Measurements from ENCODE around the gene SMR3A. TPM values are rescaled to one million over a fixed set of nuclear protein-coding genes. Genes with fewer than 3 reads are reported as not detected.

Gene SMR3A
- total RNA-seq, 1 donor from 2014 or later = not detected

DNA sequence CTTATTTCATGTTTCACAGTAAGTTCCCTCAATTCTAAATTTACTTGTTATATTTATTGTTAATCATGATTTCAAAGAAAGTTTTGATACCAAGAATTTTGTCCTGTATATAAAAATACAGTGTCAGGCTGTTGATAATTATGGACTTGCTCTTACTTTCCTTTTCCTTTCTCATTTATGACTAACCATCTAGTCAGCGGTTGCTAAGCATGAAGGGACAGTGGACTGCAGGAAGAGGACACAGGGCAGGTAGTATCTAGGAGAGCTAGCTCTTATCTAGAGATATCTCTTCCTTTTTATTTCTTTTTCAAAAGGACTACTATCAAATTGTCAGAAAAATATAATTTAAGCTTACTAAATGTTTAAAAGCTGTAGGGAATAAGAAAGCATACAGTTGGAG is 38.8 kb downstream of the SMR3A start:
- TF ChIP-seq, protein P1, sequence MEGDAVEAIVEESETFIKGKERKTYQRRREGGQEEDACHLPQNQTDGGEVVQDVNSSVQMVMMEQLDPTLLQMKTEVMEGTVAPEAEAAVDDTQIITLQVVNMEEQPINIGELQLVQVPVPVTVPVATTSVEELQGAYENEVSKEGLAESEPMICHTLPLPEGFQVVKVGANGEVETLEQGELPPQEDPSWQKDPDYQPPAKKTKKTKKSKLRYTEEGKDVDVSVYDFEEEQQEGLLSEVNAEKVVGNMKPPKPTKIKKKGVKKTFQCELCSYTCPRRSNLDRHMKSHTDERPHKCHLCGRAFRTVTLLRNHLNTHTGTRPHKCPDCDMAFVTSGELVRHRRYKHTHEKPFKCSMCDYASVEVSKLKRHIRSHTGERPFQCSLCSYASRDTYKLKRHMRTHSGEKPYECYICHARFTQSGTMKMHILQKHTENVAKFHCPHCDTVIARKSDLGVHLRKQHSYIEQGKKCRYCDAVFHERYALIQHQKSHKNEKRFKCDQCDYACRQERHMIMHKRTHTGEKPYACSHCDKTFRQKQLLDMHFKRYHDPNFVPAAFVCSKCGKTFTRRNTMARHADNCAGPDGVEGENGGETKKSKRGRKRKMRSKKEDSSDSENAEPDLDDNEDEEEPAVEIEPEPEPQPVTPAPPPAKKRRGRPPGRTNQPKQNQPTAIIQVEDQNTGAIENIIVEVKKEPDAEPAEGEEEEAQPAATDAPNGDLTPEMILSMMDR (IDR thresholded peaks at IDR 0.05; ENCODE audit: insufficient read depth, low read length, poor library complexity, severe bottlenecking) = no peak
- H3K36me3 ChIP-seq (ENCODE audit: control insufficient read depth, insufficient read depth, low read length) = no peaks in the 10 kb centered on the region
- peak; percentile 9 for DNase-seq (ENCODE audit: low read depth)
- no peak overlapping the region for H3K4me3 ChIP-seq (ENCODE audit: low read depth, low read length)
- H3K27me3 ChIP-seq (ENCODE audit: control insufficient read depth, insufficient read depth, low read length) = no peaks in the 10 kb centered on the region

DNA sequence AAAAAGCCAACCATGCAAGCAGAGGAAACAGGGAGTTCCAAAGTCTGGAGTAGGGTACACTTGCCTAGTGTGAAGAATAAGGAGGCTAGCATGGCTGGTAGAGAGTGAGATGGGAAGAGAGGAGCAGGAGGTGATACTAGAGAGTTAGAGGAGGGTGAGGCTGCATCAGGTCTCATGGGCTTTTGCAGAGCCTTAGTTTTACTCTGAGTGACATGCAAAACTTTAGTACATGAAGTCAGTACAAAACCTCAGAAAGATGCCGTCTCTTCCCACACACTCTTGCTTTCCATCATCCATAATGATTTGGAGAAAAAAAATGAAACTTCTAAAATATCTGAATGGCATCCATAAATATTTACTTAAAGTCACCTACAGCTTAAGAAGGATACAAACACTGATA is 42.2 kb downstream of the SMR3A start:
- TF ChIP-seq, protein P1 (IDR thresholded peaks at IDR 0.05; ENCODE audit: insufficient read depth, low read length, poor library complexity, severe bottlenecking) = no peak
- no peaks in the 10 kb centered on the region for H3K27me3 ChIP-seq (ENCODE audit: control insufficient read depth, insufficient read depth, low read length)
- H3K36me3 ChIP-seq (ENCODE audit: control insufficient read depth, insufficient read depth, low read length) = no peaks in the 10 kb centered on the region
- DNase-seq (ENCODE audit: low read depth) = no peak
- H3K4me3 ChIP-seq (ENCODE audit: low read depth, low read length) = no peak overlapping the region

- no peaks in the 10 kb centered on the region for H3K27me3 ChIP-seq (ENCODE audit: control insufficient read depth, insufficient read depth, low read length)
- TF ChIP-seq, protein P1 (IDR thresholded peaks at IDR 0.05; ENCODE audit: insufficient read depth, low read length, poor library complexity, severe bottlenecking) = no peak
- H3K36me3 ChIP-seq (ENCODE audit: control insufficient read depth, insufficient read depth, low read length) = no peaks in the 10 kb centered on the region
- H3K4me3 ChIP-seq (ENCODE audit: low read depth, low read length) = no peak overlapping the region
- no peak for DNase-seq (ENCODE audit: low read depth)
These were observed 45.2 kb downstream of the SMR3A start for GRCh38 chr4:70405765-70406164.

Other genes with a start within 250 kb of the SMR3A start
- not detected in 2 replicates for gene PRR27, start 206.5 kb upstream of the SMR3A start, total RNA-seq
- not detected in 2 replicates for gene ODAM, start 165.0 kb upstream of the SMR3A start, total RNA-seq
- not detected in 2 replicates for gene FDCSP, start 134.6 kb upstream of the SMR3A start, total RNA-seq
- not detected in 2 replicates for gene CSN3, start 118.2 kb upstream of the SMR3A start, total RNA-seq
- gene CABS1, start 25.8 kb upstream of the SMR3A start, total RNA-seq = not detected in 2 replicates
- gene SMR3B, start 22.4 kb downstream of the SMR3A start, total RNA-seq = not detected in 2 replicates
- not detected in 2 replicates for gene OPRPN, start 37.2 kb downstream of the SMR3A start, total RNA-seq
- gene MUC7, start 111.4 kb downstream of the SMR3A start, total RNA-seq = not detected in 2 replicates
- 0.21 TPM in 1 of 2 replicates, not detected in the other for gene AMTN, start 157.8 kb downstream of the SMR3A start, total RNA-seq
- not detected in 2 replicates for gene AMBN, start 231.5 kb downstream of the SMR3A start, total RNA-seq